B cell (primary cell): ENCODE results near the gene PCIF1. TPM values are rescaled to one million over a fixed set of nuclear protein-coding genes. Genes with fewer than 3 reads are reported as not detected.

Source experiments
- ATAC-seq: fragments of 200-7000 bp; cut with Tn5 transposase; one replicate; pipeline ENCODE4 v1.10.0; 2021; ENCODE audit warnings: low read depth, mild to moderate bottlenecking, moderate number of reproducible peaks, moderate library complexity
- CTCF ChIA-PET: fragments of 350-600 bp; sonication (Branson Sonifier 250); formaldehyde crosslinking; loops from one replicate; lab custom pipeline; 2021; ENCODE audit warnings: antibody characterized with exemption, inconsistent platforms; lab: Charles Lee
- POLR2A ChIA-PET: fragments of 350-600 bp; sonication (Branson Sonifier 250); formaldehyde crosslinking; loops from one replicate; lab custom pipeline; 2021; ENCODE audit warnings: antibody characterized with exemption; lab: Charles Lee
- DNase-seq: peaks from one replicate; pipeline ENCODE4 v3.0.0; 2013
- H2AFZ ChIP-seq: 2 replicates; pipeline ENCODE4 v1.6.1; 2012; ENCODE audit warnings: mild to moderate bottlenecking, low read depth, low read length; ENCODE audit not compliant: insufficient read depth, poor library complexity, severe bottlenecking
- H3K27ac ChIP-seq, 2 donors: 1 replicate in 1 of 2; 2 replicates in 1 of 2; pipeline ENCODE4 v1.5.1; 2012 to 2013; ENCODE audit warnings: low read length in 2 of 2, mild to moderate bottlenecking in 2 of 2, moderate library complexity in 1 of 2
- H3K27me3 ChIP-seq, 4 experiments: fragments of 200-600 bp in 1 of 4; sonication (generic) in 1 of 4; replicated peaks in 1 of 4; 1 replicate in 2 of 4; 2 replicates in 2 of 4; pipeline versions ENCODE4 v1.6.1 to v1.7.0; 2013 to 2016; ENCODE audit warnings: low read length in 3 of 4, mild to moderate bottlenecking in 2 of 4, mixed read lengths in 1 of 4, moderate library complexity in 1 of 4; ENCODE audit not compliant: insufficient read depth in 4 of 4, control insufficient read depth in 3 of 4; ENCODE audit errors: control extremely low read depth in 1 of 4
- H3K36me3 ChIP-seq, 2 experiments: replicated peaks in 1 of 2; 1 replicate in 1 of 2; 2 replicates in 1 of 2; pipeline versions ENCODE4 v1.6.1 to v1.7.1; 2013; ENCODE audit warnings: low read length in 1 of 2; ENCODE audit not compliant: insufficient read depth in 2 of 2, control insufficient read depth in 1 of 2; ENCODE audit errors: control extremely low read depth in 1 of 2, extremely low read depth in 1 of 2
- H3K4me1 ChIP-seq, 2 donors: fragments of 200-600 bp in 1 of 2; sonication (generic) in 1 of 2; 1 replicate in 1 of 2; 2 replicates in 1 of 2; pipeline versions ENCODE4 v1.5.1 to v1.6.1; 2013 to 2017; ENCODE audit warnings: low read length in 2 of 2; ENCODE audit not compliant: control insufficient read depth in 2 of 2, insufficient read depth in 2 of 2
- H3K4me2 ChIP-seq: replicated peaks from 2 replicates; pipeline ENCODE3; 2012; ENCODE audit warnings: mild to moderate bottlenecking, low read depth, low read length; ENCODE audit not compliant: poor library complexity, severe bottlenecking
- H3K4me3 ChIP-seq, 5 experiments: fragments of 200-600 bp in 1 of 5; sonication (generic) in 1 of 5; 1 replicate in 3 of 5; 2 replicates in 2 of 5; pipeline versions ENCODE4 v1.5.1 to v1.7.0; 2011 to 2016; ENCODE audit warnings: low read length in 4 of 5, mild to moderate bottlenecking in 4 of 5, low read depth in 2 of 5, control low read depth in 1 of 5, moderate library complexity in 1 of 5; ENCODE audit not compliant: insufficient read depth in 1 of 5; ENCODE audit errors: control extremely low read depth in 1 of 5, extremely low read depth in 1 of 5
- H3K79me2 ChIP-seq: fragments of 200-600 bp; sonication (generic); one replicate; pipeline ENCODE4 v1.6.0; 2016; ENCODE audit warnings: low read length; ENCODE audit not compliant: control insufficient read depth, insufficient read depth
- H3K9ac ChIP-seq: fragments of 200-600 bp; sonication (generic); 2 replicates; pipeline ENCODE4 v1.6.1; 2017; ENCODE audit warnings: mild to moderate bottlenecking, low read length, moderate library complexity
- H3K9me3 ChIP-seq, 3 donors: one replicate each; pipeline versions ENCODE4 v1.6.1 to v1.7.1; 2013; ENCODE audit warnings: low read length in 2 of 3; ENCODE audit not compliant: control insufficient read depth in 2 of 3, insufficient read depth in 1 of 3; ENCODE audit errors: control extremely low read depth in 1 of 3
- H4K20me1 ChIP-seq: 2 replicates; pipeline ENCODE4 v1.6.0; 2012; ENCODE audit warnings: mild to moderate bottlenecking, low read length; ENCODE audit not compliant: insufficient read depth, control insufficient read depth, poor library complexity, severe bottlenecking
- H3K27ac Mint-ChIP-seq: one replicate; pipeline ENCODE4 v1.8.0; 2021; ENCODE audit warnings: mixed read lengths
- H3K27me3 Mint-ChIP-seq: one replicate; pipeline ENCODE4 v1.8.0; 2021; ENCODE audit warnings: mixed read lengths
- H3K4me1 Mint-ChIP-seq: one replicate; pipeline ENCODE4 v1.8.0; 2021; ENCODE audit warnings: mixed read lengths
- H3K4me3 Mint-ChIP-seq: one replicate; pipeline ENCODE4 v1.8.0; 2021; ENCODE audit warnings: mixed read lengths
- H3K9me3 Mint-ChIP-seq: one replicate; pipeline ENCODE4 v1.8.0; 2022; ENCODE audit warnings: mixed read lengths; ENCODE audit not compliant: insufficient read depth
- CTCF ChIP-seq: fragments of 200-600 bp; IDR thresholded peaks from one replicate; pipeline ENCODE4 v1.8.0; 2022; ENCODE audit warnings: antibody characterized with exemption, mild to moderate bottlenecking
- EZH2 ChIP-seq: IDR thresholded peaks from 2 replicates; pipeline ENCODE4 v1.6.1; 2012; ENCODE audit warnings: borderline replicate concordance, low read depth, mild to moderate bottlenecking, moderate library complexity, low read length; ENCODE audit not compliant: insufficient read depth, poor library complexity, severe bottlenecking
- WGBS: methylation state at CpG from one replicate; pipeline ENCODE4 v1.1.5; 2013; ENCODE audit warnings: missing lambda C conversion rate; ENCODE audit not compliant: insufficient coverage; 5-methylcytosine and 5-hydroxymethylcytosine counted together
- intact Hi-C: fragments of 100-400 bp; cut with micrococcal nuclease; formaldehyde crosslinking; loops from one replicate; pipeline ENCODE4 v1.10.0; 2022
- polyA plus RNA-seq: library from polyadenylated mRNA; depleted of rRNA; stranded (reverse); fragments of >200 nt; gene quantifications from 2 replicates; pipeline ENCODE4 v1.2.3, GENCODE V29; 2012
- total RNA-seq, 2 donors: library from RNA; stranded (reverse); fragments of 120-200 nt in 1 of 2; gene quantifications; 1 replicate in 1 of 2; 2 replicates in 1 of 2; pipeline versions ENCODE4 v1.2.3 to v1.2.4, GENCODE V29; 2013 to 2022

Gene PCIF1
- total and polyA plus RNA-seq, 2 donors (not counting 1 experiment from before 2014, with no cell fraction given): 74.2 to 79.2 TPM

GRCh38 chr20:45908084-45908483, 26.4 kb upstream of the PCIF1 start:
- Mint-ChIP-seq H3K27ac (peak overlapping the region; percentile 46), H3K4me1 (peaks cover 23% of the 10 kb centered on the region), H3K9me3 (no peaks in the 10 kb centered on the region), H3K27me3 (peaks cover 6% of the 10 kb centered on the region), H3K4me3 (no peak overlapping the region)
- no peaks in the 10 kb centered on the region for H4K20me1 ChIP-seq
- H3K79me2 ChIP-seq: no peaks in the 10 kb centered on the region
- H3K4me3 ChIP-seq: no peak overlapping the region
- CTCF ChIA-PET: no interaction called here
- POLR2A ChIA-PET: no interaction called here
- no peak for TF ChIP-seq CTCF
- no peak for TF ChIP-seq EZH2
- H2AFZ ChIP-seq: no peak overlapping the region
- no peak for DNase-seq
- no peak overlapping the region for H3K27ac ChIP-seq
- ATAC-seq: no peak
- no peak overlapping the region for H3K9ac ChIP-seq
- H3K4me2 ChIP-seq: no peak overlapping the region
- H3K27me3 ChIP-seq: peaks cover 0 to 15% (median 6%) of the 10 kb centered on the region in 4 experiments
- 96% methylated on average over 2 of the region's 2 CpGs for WGBS
- H3K4me1 ChIP-seq: peaks cover 14 to 22% of the 10 kb centered on the region in 2 donors
- no peaks in the 10 kb centered on the region for H3K36me3 ChIP-seq
- intact Hi-C loops: no loop called here
- H3K9me3 ChIP-seq: peaks cover 0 to 11% (median 0%) of the 10 kb centered on the region in 3 donors

GRCh38 chr20:45909336-45909808, 25.1 kb upstream of the PCIF1 start:
- CTCF ChIA-PET: interaction anchor here (1.3 to 1.7 kb wide), 2 partner anchors 20 to 53 kb away, joined by 3 to 8 read pairs; no protein-coding TSS in a partner anchor

More at GRCh38 chr20:45909336-45909808, 25.1 kb upstream of the PCIF1 start:
- Histone ChIP-seq H3K4me3 (no peak overlapping the region), H3K27me3 (peaks cover 0 to 15% (median 7%) of the 10 kb centered on the region in 4 experiments), H3K9me3 (peaks cover 0 to 11% (median 0%) of the 10 kb centered on the region in 3 donors), H3K36me3 (no peaks in the 10 kb centered on the region), H3K9ac (no peak overlapping the region), H3K4me1 (peaks cover 14 to 22% of the 10 kb centered on the region in 2 donors), H2AFZ (no peak overlapping the region), H3K79me2 (no peaks in the 10 kb centered on the region), H3K4me2 (no peak overlapping the region), H4K20me1 (no peaks in the 10 kb centered on the region), H3K27ac (no peak overlapping the region)
- intact Hi-C loops: no loop called here
- no peak overlapping the region for H3K4me3 Mint-ChIP-seq
- DNase-seq (no peak), ATAC-seq (no peak)
- no peaks in the 10 kb centered on the region for H3K9me3 Mint-ChIP-seq
- POLR2A ChIA-PET: interaction anchor here (0.6 to 3.8 kb wide), 7 partner anchors 10 to 48 kb away, joined by 3 to 21 read pairs (median 4); partner anchors contain the start of genes CTSA, NEURL2 and PCIF1
- H3K27me3 Mint-ChIP-seq: peaks cover 7% of the 10 kb centered on the region
- no peak for TF ChIP-seq EZH2
- no peak for TF ChIP-seq CTCF
- WGBS: 98% methylated on average over 10 of the region's 12 CpGs
- H3K27ac Mint-ChIP-seq: peak overlapping the region; percentile 15
- H3K4me1 Mint-ChIP-seq: peaks cover 20% of the 10 kb centered on the region
